ENCODE measurements around the gene NUP214.

The NUP214 gene

DNA sequence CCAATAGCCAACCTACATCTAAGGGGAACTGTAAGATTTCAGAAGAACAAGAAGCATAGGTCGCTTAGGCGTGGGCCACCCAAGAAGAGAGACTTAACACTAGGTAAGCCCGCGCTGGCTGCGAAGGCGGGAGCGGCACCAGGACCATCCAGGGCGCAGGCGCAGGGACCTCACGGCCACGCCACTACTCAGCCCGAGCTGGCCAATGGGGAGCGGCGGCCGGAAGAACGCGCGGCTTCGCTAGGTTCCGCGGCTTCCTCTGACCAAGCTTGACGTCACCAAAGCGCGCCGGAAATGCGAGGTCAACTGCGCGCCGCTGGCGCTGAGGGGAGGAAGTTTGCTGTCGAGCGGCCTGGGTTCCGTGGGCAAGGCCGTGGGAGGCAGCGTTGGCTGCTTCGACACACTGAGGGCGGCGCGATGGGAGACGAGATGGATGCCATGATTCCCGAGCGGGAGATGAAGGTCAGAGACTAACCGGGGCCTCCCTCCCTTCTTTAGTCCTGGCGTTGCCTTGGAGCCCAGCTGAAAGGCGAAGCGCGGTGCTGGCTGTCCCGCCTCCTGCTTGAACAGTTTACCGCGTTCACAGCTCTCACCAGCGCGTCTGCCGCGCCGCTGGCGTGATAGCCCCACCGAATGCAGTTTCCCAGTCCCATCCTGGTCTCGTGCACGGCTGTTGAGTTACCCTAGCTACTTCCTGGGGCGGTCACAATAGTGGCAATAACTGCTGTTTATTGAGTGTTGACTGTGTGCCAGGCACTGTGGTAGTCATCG lies at the start of gene NUP214:
Gene NUP214 (plus strand): TSS at position 299 of the 771 bp plus-strand sequence. CDS start 119 bp downstream, at position 418.
- peak; percentile 99 for DNase-seq (ENCODE audit: low spot score)

DNA sequence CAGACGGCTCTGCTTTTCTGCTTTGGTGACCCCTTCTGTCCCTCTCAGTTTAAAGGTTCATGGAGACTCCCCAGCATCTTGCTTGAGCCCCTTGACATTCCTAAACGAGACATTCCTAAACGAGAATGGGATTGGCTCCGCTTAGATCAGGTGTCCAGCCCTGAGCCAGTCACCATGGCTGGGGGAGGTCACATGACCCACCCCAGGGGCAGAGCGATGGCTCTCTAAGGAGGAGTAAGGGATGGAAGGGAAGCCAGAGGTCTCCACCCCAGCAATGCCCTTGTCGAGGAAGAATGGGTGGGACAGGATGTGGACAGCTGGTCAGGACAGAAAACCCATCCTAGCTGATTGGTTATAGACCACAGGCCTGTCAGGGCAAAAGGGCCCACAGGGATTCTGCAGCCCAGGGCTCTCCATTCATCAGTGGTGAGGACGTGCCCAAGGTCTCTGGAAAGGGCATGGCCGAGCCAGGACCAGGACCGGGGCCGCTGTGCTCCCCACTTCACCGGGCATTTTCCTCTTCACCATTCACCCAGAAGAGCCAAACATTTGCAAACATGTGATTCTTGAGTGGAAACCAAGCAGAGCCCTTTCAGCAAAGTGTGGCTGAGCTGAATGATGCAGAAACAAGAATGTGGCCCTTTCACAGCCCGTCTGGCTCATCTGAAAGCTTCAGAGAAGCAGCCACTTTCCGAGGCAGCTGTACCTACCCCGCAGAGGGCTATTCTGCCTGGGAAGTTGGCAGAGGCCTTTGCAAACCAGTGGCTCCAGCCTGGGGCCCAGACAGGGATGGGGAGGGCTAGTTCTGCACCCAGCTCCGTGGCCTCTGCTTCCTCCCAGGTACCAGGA lies 48.8 kb upstream of the NUP214 start:
- no peak for DNase-seq (ENCODE audit: low spot score)

DNA sequence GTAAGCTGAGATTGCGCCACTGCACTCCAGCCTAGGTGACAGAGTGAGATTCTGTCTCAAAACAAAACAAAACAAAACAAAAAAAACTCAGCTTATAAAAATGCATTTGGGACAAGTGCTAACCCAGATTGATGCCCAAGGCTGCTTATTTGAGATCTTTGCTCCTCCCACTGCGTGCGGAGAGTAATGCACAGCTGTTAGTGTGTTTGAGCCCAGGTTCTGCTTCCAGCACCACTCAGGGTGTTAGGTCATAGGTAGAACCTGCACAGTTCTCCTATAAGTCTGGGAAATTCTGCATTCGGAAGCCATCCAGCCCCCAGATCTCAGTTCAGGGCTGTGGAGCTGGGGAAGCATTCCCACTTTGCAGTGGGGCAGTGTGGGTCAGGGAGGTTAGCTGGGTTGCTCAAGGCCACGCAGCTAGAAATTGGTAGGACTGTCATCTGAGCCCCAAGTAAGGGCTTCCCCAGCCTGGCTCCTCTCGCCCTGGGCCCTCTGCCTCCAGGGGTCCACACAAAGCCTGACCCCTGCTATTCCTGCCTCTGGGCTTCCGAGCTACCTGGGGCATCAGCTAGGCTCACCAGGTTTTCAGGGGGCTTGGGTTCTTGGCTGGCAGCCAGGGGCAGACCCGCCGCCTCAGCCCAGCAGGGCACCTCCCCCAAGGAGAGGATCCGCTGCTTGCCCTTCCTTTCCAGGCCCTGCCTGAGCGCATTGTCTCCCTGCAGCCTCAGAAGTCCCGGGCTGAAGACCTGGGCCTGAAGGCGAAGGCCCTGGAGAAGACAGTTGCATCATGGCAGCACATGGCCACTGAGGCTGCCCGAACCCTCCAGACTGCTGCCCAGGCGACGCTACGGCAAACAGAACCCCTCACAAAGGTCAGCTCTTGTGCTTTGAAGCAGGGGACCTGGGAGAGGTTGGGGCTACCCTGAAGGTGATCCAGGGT lies 46.7 kb upstream of the NUP214 start:
- DNase-seq (ENCODE audit: low spot score): no peak

DNA sequence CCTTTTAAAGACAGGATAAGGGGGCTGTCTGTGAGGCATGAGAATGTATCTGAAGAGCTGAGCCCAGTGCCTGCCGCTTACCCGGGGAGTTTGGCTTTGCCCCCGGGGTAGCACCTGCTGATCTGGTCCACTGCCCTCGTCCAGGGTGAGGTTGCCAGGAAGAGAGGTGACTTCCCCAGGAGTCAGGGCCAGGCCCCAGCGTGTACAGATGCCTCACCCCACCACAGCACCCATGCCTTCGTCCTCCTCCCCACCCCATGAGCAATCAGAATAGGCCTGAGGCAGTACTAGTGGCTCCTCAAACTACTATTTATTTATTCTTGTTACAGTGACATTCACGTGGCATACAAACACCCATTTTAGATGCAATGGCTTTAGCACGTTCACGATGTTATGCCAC lies 44.8 kb upstream of the NUP214 start:
- DNase-seq (ENCODE audit: low spot score): no peak

DNA sequence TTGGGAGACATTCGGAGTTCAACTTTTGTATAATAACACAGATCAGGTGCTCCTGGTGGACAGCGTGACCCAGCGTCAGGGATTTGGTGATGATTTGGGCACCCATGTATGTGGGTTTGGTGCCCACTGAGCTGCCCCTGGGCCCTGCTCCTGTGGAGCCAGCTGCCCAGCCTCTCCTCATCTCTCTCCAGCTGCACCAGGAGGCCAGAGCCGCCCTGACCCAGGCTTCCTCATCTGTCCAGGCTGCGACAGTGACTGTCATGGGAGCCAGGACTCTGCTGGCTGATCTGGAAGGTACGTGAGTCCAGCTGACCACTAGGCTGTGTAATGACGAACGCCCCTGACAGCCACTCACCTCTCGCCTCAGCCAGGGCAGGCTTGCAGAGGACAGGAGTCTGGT lies 43.5 kb upstream of the NUP214 start:
- DNase-seq (ENCODE audit: low spot score): no peak

DNA sequence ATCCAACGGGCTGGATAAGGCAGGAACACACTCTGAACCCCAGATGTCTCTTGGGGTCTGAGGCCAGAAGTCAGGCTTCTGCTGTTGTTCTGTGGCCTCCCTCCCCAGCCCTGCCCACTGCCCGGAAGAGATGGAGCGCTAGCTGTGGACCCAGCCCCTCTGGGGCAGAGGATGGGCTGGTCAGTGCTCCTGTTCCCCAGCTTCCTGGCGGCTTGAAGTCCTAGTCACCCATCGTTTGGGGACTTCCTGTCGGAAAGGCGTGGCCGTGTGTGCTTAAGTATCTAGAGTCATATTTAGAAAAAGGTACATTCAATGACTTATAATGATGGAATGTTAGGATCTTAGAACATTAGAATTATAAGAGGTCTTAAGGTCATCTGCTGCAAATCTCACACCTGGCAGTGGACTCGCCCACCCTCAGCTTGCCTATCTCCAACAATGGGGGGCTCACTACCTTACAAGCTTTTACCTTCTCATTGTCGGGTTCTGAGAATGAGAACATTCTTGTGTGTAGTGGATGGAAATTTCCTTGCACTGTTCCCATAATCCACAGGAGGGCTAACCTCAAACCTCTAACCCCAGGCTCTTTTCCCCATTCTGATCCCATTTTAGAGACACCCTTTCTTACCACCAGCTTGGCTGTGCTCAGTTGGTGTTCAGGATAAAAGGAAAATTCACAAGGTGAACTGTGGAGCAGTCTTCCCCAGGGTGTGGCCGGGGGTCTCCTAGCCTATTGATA lies 42.4 kb upstream of the NUP214 start:
- no peak for DNase-seq (ENCODE audit: low spot score)

DNA sequence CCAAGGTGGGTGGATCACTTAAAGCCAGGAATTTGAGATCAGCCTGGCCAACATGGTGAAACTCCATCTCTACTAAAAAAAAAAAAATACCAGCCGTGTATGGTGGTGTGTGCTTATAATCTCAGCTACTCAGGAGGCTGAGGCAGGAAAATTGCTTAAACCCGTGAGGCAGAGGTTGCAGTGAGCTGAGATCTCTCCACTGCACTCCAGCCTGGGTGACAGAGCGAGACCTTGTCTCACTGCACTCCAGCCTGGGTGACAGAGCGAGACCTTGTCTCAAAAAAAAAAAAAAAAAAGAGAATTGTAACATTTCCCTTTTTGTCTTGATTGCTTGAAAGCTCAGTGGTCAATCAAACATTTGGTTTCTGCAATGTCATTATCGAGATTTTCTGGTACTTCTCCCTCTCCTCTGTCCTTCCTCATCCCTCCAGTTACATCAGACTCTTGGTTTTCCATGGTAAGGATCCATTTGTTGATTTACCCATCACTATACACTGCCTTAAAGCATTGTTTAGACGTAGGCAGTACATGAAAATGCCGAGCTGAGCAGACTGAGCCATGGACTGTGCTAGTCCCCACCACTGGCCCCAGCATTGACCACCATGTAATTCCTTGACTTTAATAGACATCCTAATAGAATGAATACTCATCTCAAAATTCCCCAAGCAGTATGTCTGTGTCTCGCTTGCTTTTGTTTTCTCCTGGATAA lies 40.6 kb upstream of the NUP214 start:
- no peak for DNase-seq (ENCODE audit: low spot score)

DNA sequence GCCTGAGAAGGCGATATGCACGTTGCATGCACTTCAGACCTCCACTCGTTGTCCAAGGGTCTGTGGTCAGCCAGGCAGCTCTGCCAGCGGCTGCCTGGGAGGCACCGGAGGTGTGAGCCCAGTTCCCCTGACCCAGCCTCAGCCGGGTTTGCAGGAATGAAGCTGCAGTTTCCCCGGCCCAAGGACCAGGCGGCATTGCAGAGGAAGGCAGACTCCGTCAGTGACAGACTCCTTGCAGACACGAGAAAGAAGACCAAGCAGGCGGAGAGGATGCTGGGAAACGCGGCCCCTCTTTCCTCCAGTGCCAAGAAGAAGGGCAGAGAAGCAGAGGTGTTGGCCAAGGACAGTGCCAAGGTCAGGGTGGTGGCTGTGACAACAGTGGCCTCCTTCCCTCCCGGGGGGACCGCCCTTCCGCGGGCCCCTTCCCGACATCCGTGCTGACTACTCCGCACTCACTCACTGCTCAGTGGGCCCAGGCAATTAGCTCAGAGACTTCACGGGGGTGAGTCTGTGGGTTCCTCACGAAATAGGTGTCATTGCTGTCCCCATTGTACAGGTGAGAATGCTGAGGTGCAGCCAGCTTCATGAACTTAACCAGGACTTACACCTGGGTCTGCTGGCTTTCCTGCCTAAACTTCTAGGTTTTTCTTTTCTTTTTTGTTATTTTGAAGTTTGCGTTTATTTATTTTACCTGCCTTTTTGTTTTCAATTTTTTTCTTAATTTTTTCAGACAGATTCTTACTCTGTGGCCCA lies 39.8 kb upstream of the NUP214 start:
- DNase-seq (ENCODE audit: low spot score): no peak

DNA sequence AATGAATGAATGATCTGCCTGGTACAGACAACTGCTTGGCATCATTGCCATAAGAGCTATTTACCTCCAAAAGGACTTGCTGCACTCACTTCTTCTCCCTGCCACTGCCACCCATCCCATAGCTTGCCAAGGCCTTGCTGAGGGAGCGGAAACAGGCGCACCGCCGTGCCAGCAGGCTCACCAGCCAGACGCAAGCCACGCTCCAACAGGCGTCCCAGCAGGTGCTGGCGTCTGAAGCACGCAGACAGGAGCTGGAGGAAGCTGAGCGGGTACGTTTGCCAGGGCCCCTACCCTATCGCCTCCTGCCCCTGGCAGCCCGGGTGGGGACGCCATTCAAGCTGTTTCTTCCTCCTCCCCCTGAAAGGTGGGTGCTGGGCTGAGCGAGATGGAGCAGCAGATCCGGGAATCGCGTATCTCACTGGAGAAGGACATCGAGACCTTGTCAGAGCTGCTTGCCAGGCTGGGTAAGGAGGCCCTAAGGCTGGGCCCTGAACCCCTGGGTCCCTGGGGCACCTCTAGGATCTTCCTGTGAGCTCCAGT lies 38.0 kb upstream of the NUP214 start:
- DNase-seq (ENCODE audit: low spot score): no peak

DNA sequence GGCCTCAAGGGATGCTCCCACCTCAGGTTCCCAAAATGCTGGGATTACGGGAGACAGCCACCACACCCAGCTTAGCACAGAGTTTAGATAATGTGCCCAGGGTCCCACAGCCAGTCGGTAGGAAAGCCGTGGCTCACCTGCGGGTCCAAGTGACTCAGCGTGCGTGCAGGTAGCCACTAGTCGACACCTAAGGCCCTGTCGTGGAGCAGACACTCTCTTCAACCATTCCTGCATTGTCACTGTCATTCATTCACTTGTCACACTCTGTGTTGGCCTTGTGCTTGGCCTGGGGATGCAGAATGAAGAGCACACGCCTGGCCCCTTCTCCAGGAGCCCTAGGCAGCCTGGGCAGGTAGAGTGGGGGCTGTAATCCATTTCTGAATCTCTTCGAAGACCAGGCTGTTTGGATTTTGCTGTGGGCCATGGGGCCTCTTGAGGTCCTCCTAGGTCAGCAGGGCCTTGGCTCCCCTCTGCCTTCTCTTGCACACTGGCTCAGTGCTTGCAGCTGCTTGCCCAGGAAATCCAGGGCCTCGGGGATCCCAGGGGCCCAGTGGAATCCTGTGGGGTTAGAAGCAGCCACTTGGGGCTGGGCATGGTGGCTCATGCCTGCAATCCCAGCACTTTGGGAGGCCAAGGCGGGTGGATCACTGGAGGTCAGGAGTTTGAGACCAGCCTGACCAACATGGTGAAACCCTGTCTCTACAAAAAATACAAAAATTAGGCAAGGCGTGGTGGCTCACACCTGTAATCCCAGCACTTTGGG lies 35.2 kb upstream of the NUP214 start:
- no peak for DNase-seq (ENCODE audit: low spot score)

DNA sequence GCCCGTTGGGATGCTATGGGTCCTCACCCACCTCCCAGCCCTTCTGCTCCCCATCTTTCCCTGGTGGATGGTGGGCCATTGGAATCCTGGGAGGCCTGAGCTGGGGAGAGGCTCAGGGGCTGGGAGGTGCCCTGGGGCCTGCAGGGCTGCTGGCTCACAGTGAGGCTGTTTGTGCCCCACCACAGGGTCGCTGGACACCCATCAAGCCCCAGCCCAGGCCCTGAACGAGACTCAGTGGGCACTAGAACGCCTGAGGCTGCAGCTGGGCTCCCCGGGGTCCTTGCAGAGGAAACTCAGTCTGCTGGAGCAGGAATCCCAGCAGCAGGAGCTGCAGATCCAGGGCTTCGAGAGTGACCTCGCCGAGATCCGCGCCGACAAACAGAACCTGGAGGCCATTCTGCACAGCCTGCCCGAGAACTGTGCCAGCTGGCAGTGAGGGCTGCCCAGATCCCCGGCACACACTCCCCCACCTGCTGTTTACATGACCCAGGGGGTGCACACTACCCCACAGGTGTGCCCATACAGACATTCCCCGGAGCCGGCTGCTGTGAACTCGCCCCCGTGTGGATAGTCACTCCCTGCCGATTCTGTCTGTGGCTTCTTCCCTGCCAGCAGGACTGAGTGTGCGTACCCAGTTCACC lies 33.9 kb upstream of the NUP214 start:
- DNase-seq (ENCODE audit: low spot score): no peak

DNA sequence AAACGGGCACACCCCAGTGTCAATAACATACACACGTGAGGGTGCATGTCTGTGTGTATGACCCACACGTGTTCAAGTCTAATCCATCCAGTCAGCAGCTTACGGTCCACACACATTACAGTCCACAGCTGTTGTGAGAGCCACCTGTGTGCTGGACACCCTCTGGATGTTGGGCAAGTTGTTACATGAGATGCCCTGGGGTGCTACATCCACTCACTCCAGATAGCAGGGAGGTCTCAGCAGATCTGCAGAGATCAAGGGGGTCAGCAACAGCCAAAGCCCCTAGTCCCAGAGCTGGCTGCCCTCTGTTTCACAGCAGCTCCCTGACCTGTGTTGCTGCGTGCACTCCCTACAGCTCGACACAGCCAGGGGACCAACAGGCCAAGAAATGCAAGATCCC lies 33.4 kb upstream of the NUP214 start:
- no peak for DNase-seq (ENCODE audit: low spot score)

DNA sequence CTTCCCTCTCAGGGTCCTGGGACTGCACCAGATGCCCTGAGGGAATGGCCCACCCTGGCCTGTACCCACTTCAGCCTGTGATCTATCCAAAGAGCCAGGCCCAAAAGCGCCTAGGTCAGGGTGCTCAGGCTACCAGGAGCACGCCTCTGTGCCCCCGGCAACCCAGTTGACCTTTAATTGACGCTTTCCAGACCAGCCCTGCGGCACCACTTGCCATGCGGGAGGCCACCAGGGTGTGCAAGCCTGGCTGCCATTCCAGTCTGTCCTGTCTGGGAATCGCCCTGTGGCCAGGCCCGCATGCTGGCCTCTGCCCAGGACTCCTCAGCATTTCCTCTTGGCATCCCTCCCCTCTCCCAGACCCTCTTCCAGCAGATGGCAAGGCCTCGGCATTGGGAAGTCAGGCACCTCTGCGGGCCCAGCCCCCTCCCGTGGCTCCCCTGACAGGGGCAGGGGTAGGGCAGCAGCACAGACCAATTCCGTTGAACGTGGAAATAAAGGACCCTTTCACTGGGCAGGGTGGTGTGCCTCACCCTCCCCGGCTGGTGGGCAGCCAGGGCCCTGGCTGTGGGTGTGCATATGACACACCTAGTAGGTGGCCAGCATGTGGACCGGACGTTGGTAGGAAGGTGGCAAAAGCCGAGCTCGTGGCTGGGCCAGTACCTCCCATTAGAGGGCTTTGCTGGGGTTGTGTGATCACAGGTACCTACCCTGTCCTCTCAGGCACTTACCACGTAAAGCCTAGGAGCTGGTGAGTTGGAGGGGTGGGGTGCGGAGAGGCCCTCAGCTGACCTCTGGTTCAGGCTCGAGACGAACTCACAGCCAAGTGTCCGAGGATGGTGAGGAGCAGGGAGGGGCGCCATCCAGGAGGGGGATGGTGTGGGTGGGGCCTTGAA lies 32.6 kb upstream of the NUP214 start:
- no peak for DNase-seq (ENCODE audit: low spot score)

DNA sequence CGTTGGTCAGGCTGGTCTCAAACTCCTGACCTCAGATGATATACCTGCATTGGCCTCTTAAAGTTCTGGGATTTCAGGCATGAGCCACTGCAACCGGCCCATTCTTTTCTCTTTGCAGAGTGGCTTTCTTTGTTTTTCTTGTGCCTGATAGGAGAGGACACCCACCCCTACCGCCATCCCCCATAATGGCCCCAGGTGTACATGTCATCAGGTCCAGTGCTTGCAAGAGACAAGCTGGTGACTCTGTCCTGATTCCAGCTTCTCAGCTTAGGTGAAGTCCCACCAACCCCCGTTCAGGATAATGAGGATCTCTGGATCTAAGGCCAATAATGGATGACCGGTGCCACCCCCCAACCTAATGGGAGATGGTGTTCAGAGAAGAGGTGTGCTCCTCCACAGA lies 31.4 kb upstream of the NUP214 start:
- no peak for DNase-seq (ENCODE audit: low spot score)

DNA sequence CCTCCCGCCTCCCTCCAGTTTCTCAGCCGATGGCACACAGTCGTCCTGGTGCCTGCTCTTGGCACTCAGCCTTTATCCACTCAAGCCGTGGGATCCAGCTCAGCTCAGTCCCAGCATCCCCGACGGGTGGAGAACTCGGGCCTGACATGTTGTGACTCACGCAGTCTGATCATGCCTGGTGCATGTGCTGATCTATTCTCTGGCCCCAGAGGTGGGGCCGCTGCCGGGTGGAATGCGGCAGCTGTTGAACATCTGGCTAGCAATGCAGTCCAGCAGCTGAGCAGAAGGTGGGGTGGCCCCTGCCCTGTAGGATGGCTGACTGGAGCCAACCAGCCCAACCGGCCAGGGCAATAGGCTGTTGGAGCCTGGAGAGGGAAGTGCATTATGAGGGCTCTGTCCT lies 30.8 kb upstream of the NUP214 start:
- DNase-seq (ENCODE audit: low spot score): no peak

DNA sequence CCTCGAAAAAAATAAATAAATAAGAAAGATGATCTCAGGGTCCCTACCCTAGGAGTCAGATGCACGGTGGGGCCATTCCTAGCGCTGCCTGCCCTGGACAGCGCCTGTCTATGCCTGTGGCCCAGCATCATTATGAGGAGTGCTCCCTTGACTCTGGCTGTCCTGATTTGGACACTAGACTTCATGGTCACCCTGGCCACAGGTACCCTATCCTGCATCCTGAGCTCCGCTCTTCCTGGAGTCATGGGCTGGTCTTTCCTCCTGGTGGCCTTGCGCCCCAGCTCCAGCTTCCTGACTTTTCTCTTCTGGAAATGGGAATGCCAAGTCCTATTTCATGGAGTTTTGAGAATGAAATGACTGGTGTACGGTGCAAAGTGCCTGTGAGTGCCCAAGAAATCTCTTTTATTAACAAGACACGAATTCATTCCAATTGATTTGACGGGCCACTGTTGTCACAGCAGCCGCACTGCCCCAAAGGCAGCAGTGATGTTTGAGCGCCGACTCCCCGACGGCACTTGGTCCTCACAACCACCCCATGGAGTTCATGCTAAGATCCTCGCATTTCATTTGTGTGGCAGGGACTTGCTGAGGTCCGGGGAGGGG lies 29.6 kb upstream of the NUP214 start:
- DNase-seq (ENCODE audit: low spot score): no peak
